DMS114 treated with DMSO at 0.1 percent for 48 hours (cell line): ENCODE measurements around the gene AGAP5.
"Not testable (repeated sequence)": the region's sequence is repeated elsewhere in the genome, so short reads cannot be mapped to it uniquely, and the experiment has no call there.

Source experiments
- DNase-seq: peaks from one replicate; lab custom pipeline; 2025; ENCODE audit not compliant: unreplicated experiment; lab: John Stamatoyannopoulos, UW

The AGAP5 gene

DNA sequence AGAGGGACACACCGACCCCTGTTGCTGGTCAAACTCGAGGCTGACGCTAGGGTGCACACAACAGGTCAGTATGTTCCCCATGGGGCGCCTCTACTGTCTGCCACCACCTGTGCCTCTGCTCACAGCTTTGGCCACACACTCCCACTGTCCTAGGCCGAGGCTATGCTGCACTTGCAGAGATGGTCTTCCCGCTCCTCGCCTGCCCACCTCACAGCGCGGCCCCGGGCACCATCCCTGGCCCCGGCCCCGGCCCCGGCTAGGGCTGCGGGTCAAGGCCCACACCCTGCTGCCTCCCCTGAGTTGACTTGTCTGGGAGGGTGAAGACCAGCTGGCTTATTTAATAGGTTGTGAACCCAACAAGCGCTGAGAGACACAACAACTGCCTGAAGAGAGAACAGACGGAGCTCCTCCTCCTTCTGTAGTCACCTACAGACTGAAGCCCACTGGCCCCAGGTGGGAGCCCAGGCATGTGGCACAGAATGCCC is at the start of gene AGAP5:
AGAP5 (minus strand) TSS at position 435 of the 485 bp plus-strand sequence; CDS start at position 81, 354 bp downstream.
- not testable (repeated sequence) for DNase-seq

DNA sequence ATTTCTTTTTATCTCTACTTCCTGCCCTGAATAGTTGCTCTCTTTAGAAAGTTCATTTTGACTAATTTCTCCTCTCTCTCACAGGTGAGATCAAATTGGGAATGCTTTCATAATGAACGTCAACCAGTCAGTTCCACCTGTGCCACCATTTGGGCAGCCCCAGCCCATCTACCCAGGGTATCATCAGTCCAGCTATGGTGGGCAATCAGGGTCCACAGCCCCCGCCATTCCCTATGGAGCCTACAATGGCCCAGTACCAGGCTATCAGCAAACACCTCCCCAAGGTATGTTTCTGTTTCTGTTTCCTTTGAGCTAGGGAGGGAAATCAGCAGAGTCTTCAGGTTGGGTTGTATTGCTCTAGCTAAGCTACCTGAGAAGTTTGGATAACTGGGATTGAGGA is 48.8 kb upstream of the AGAP5 start:
- DNase-seq, result no peak

DNA sequence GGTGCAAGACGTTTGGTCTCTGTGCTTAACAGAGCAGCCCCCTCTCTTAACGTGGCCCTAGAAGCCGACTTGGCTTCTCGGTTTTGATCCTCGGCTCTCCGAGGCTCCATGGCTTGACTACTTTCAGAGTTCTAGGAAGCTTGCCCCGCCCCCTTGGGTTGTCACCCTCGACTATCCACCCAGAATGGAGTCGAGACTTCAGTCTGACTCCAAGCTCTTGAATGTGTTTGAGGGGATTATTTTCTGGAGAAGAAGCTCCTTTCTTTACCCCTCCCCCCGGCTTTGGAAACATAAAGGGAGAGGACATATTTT is 46.7 kb upstream of the AGAP5 start:
- peak; percentile 74 for DNase-seq

DNA sequence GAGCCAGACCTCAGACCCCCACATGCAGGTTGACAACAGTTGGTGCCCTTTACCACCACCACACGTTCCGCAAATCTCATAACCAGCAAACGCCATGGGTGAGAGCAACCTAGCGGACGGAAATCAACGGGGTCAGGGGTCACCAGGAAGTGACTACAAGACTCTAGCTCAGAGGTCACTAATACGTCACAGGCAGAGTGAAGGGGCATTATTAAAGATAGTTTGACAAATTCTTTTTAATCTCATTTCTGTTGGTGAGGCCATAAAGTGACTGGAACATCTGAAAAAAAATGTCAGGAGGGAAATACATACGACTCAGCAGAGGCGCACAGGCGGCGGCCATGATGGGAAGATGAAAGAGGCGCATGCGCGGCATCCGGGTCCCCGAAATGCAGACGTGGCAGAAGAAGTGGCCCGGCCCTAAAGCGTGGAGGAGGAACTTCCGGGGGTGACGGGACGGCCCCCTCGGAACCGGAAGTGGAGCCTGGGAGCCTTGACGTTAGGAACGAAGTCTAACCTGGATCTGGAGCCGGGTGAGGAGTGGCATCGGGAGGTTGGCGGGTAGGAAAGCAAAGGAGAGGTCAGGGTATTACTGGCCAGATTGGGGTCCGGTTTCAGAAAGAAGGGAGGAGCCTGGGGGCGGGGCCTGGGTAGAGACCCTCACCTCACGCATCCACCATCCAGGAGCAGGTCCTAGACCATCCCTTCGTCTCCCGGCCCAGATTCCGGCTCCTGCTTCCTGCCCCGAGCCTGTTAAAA is 46.2 kb upstream of the AGAP5 start, which contains the start of gene SEC24C:
SEC24C (plus strand) TSS at position 468 of the 759 bp plus-strand sequence. CDS start 2,461 bp downstream, outside the sequence.
- peak; percentile 98 for DNase-seq

DNA sequence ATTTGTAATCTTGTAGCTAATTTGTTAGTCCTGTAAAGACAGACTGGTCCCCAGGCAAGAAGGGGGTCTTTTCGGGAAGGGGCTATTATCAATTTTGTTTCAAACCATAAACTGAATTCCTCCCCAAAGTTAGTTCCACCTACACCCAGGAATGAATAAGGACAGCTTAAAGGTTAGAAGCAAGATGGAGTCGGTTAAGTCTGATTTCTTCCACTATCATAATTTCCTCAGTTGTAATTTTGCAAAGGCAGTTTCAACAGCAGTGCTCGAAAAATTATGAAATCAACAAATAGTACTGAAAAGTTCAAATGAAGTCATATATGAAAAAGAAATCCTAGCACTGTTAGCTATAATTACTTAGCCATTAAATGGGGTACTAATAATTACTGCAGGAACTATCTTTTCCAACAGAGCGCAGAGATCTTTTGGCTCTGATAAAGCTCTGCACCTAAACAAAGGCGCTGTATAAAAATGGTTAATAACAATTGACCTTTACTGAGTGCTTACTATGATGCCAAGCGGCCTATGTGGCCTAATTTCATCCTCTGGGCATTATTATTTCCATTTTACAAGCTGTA is 45.5 kb upstream of the AGAP5 start:
- no peak for DNase-seq

DNA sequence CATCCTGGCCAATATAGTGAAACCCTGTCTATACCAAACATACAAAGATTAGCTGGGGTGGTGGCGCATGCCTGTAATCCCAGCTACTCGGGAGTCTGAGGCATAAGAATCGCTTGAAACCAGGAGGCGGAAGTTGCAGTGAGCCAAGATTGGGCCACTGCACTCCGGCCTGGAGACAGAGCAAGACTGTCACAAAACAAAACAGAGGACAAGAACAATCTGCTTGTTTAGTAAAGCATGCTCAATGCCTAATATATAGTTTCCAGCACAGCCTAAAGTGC is 44.5 kb upstream of the AGAP5 start:
- DNase-seq, result no peak

DNA sequence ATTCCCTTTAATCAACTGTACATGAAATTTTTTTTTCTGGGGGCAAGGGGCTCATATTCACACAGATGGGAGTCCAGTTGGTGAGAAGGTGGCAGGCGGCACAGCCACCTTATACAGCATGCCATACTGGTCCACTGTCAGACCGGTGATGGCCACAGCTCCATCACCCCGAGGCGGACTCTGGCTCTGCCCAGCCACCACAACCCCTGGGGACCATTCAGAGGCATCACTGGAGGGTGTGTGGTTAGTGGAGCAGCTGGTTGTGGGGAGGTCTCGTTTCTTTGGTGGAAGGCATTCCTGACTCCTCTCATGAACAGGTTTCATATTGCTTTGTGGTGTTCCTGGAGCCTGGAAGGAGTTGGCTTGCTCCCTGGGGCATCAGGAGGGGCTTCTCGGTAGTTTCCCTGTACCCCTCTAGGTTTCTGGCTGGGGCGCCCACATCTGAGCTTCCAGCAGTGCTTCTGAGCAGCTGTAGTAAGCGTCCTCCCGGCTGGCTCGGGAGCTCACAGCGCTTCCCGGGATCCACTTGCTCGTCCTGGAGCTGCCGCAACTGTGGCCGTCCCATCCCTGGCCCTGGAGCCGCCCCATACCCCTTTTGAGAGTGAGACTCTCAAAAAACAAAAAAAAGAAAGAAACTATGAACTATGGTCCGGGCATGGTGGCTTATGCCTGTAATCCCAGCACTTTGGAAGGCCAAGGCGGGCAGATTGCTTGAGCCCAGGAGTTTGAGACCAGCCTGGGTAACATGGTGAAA is 42.8 kb upstream of the AGAP5 start:
- DNase-seq, result not testable (repeated sequence)

DNA sequence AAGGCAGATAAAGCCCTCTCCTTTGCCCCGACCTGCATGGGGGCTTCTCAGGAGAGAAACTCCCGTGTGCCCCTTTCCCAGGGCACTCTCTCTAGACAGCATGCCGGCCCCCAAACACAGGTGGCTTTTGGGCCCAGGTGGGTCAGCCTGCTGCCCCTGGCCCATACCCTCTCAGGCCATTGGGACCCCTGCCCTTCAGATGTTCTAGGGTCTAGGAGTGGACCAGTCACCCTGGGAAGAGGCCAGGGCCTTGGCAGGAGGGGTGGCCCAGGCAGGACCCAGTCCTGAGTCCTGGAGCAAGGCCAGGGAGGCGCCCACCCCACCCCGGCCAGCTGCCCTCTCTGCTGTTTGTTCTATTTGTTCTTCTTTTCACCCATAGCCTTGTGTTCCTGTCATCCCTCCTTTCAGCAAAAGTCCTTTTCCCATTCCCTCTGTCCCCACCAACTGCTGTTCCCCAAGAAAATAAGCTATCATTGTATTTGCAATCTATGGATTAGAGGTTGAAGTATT is 36.9 kb upstream of the AGAP5 start:
- no peak for DNase-seq

DNA sequence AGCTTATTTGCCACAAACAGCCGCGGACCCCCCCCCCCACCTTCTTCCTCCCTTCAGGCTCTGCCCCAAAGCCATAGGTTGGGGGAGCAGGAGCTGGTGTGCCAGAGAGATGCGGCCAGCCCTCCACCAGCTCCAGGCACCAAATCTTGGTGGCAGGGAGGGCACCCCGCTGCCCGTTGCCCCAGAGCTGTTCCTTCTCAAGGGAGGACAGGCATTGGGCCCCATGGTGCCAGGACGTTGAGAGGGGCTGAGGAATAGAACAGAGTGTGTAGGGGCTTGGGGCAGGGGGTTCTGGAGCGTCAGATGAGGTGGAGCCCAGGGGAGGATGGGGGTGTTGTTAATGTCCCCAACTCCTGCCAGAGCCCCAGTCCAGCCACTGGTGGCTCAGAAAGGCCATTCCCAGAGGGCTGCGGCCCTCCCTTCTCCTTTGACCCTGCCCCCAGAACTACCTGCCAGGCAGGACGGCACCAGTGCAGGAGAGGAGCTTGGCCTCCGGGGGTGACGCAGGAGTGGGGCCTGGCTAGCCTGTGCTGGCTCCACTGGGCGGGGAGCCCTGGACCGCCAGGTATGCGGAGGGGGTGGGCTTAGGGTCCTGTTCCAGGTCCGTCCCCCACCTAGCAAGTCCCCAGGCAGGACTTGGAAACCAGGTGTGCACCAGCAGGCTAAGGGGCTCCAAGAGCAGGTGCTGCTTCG is 36.3 kb upstream of the AGAP5 start:
- DNase-seq, result no peak

DNA sequence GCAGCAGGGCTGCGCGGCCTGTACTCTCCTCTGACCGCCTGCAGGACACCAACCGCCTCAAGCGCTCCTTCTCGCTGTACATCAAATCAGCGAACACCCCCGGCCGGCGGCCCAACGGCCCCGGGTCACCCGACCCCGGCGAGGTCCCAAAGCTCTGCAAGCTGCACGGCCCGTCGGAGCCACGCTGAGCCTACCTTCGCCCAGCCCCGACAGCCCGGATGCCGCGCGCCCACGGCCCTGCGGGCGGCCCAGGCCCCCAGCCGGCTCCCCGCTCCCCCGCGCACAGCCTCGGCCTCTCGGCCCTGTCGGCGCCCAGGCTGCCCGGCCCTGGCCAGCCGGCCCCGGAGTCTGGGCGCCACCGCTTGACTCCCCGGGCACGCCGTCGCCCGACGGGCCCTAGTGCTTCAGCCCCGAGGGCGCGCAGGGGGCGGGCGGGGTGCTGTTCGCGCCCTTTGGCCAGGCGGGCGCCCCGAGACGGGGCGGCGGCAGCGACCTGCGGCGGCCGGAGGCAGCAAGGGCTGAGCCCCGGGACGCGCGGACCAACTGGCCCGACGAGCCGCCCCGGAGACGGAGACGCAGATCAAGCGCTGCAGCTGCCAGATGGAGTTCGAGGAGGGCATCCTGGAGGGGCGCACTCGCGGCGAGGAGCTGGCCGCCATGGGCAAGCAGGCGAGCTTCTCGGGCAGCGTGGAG is 35.2 kb upstream of the AGAP5 start:
- DNase-seq, result no peak

DNA sequence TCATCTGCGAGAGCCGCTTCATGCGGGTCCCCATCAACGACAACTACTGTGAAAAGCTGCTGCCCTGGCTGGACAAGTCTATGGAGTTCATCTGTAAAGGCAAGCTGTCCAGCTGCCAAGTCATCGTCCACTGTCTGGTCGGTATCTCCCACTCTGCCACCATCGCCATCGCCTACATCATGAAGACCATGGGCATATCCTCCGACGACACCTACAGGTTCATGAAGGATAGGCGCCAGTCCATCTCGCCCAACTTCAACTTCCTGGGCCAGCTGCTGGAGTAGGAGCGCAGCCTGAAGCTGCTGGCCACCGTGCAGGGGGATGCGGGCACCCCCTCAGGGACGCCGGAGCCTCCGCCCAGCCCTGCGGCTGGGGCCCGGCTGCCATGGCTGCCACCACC is 34.5 kb upstream of the AGAP5 start:
- DNase-seq, result no peak

DNA sequence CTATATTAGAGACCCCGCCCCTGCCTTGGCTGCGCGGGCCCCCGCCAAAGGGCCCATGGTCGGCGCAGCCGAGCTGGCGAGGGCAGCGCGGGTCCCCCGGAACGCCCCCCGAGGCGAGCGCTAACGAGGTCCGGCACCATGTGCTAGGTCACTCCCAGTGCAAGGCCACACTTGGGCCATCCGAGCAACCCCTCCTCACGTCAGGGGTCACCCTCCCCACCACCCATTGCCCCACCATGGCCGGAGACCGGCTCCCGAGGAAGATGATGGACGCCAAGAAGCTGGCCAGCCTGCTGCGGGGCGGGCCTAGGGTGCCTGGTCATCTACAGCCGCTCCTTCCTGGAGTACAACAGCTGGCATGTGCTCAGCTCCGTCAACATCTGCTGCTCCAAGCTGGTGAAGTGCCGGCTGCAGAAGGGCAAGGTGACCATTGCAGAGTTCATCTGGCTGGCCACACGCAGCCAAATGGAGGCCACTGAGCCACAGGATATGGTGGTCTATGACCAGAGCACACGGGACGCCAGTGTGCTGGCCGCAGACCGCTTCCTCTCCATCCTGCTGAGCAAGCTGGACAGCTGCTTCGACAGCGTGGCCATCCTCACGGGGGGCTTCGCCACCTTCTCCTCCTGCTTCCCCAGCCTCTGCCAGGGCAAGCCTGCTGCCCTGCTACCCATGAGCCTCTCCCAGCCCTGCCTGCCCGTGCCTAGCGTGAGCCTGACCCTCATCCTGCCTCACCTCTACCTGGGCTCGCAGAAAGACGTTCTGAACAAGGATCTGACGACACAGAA is 33.9 kb upstream of the AGAP5 start:
- DNase-seq, result no peak

DNA sequence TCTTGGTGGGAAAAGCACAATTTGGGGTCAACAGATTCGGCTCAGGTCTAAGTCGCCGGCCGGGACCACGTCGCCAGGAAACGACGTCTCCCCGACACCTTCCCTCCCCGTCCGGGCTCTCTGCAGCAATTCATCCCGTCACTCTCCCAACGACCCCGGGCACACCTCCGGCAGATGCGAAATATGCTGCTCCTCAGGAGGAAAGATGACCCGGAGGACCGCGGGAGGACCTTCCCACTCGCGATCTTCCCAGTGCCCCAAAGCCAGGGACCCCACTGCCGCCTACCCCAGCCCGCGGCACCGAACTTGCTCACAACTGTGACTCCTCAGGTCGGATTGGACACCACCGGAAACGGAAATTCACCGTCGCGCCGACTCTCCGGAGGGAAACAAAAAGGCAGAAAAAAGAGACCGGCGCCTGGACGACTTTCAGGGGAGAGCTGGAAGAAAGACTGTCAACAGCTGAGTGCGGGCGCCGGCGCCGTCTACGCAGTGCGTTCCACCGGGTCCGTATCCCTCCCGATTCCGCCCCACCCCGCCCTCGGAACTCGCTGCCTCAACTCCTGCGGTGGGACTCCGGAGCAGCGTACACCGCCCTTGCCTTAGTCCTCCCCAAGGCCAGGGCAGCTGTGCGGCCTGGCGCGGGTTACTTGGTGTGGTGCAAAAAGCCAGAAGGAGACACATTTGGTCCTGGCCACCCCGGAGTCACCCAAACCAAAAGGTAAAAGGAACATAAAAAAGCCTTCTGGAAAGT is 32.4 kb upstream of the AGAP5 start:
- peak; percentile 88 for DNase-seq

DNA sequence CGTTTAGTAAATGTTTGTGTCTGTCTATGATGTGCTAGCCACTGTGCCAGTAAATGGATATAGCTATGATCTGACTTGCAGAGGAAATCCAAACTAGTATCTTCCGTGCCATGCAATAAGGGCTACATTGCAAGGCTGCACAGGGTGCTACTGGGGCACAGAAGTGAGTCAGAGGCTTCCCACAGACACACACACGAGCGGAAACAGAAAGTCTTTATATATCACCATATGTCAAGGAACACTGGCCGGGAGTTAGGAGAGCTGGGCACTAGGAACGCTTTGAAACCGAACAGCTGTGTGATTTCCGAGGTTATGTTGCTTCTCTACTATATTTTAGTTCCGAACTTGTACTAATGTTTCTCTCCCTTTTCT is 31.9 kb upstream of the AGAP5 start:
- not testable (repeated sequence) for DNase-seq

DNA sequence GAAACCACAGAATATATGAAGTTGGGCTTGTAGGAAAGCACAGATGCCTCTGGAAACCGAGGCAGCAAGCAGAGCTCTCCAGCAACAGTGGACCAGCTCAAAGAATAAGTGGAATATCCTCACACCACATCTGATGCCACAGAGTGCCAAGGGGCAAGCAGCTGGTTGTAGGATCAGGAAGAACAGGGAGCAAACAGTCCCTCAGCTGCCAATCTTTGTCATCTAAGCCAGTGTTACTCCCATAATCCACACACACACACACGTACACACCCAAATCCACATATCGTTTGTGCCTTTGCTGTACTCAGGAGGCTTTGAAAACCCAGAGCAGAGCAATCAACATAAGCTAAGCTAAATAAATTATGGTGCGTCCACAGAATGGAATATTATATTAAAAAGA is 25.6 kb upstream of the AGAP5 start:
- DNase-seq, result no peak

DNA sequence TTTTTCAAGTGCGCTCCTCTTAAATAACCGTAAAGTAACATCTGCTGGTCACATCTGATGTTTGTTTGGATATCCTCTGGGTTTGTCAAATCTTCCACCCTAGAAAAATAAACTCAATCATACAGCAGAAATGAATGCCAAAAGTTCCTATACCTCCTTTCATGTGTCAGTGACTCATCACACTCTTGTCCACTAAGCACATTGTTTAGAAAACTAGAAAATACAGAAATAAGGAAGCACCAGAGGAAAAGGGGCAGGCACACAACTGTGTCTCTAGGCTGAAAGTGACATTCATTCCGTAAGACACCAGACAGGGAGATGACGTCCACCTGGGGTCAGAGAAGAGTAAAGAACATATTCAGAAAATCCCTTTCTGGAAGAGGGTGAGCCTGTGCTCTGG is 22.7 kb upstream of the AGAP5 start:
- DNase-seq, result not testable (repeated sequence)

DNA sequence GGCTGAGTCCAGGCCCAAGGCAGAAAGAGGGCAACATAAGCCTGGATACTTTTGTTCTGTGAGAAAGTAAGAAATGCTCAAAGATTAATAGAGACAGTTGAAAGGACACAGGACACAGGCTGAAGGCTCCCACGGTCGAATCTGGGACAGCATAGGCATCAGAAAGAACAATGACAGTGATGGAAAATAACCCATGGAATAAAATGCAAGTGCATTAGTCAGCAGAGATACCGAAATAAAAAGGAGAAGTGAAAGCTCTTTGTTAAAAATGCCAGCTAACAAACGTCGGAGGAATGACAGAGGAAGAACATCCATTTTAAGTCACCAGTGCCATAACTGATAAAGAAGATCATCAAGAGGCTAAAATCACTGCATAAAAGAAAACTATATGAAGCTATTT is 19.6 kb upstream of the AGAP5 start:
- DNase-seq, result no peak

DNA sequence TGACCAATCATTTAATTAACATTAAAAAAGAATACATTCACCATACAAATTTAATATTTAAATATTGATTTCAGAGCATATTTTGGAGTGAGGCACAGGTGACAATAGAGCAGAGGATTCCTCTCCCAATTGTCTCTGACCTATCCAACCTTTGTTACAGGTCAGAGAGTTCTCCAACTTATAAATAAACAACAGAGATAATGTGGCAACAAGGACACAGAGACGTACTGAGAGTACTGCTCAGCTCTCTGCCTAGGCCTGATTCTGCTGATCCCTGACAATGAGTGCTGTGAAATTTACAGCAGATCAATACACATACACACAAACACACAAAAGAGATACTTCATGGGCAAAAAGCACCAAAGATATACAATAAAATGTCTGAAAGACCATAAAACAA is 18.3 kb upstream of the AGAP5 start:
- DNase-seq, result no peak
